Measurements from ENCODE around the gene ZRANB1. TPM values are rescaled to one million over a fixed set of nuclear protein-coding genes. Genes with fewer than 3 reads are reported as not detected.

The ZRANB1 gene
- total and polyA plus RNA-seq, 2 donors (not counting 1 experiment from before 2014, with no cell fraction given): 26.5 to 39.3 TPM

DNA sequence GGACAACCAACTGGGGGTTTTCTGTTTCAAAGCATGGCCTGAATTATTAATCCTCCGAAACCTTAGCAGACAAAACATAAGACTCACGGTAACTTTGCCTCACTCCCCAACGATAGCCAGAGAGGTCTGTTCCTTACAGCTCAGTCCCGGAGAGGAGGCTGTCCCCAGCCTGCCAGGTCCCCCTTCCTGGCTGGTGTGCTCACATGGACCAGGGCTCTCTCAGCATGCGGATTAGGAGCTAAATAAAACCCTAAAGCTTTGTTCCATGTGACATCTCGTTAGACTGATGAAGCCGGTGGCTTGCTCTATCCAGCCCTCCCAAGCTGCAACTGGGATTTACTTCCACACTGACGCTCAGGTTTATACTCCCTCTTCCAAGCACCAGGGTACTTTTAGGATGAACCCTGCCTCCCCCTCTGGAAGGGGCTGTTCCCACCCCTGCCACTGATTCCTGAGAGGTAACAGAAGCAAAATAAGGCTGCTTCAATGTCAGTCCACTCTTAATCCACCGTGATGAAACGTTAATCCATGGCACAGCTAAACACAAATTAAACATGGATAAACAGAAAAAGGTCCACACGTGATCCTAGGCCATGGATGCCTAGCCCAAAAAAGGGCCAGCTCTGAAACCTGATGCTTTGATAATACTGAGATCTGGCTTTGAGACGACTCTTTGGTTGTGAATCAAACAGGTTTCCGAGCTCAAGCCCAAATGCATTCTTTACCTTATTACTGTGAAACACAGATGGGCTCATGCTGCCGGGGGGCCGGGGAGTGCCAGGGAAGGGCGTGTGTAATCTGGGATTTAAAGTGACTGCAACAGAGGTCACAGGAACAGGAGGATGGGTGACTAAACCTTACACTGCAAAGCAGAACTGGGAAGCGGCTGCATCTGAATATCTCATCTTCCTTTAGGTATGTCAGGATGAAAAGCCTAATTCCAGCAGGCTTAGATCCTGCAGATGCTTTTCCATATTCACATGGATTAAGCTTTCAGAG lies 86.2 kb downstream of the ZRANB1 start:
- Histone ChIP-seq H4K20me1 (ENCODE audit: control insufficient read depth, extremely low read depth, insufficient read depth, low read length) (peaks cover 2% of the 10 kb centered on the region), H2AFZ (ENCODE audit: low read length) (no peak overlapping the region), H3K79me2 (ENCODE audit: control insufficient read depth, insufficient read depth, low read length) (peaks cover 54% of the 10 kb centered on the region), H3K27me3 (ENCODE audit: control insufficient read depth, insufficient read depth, low read length) (no peaks in the 10 kb centered on the region), H3K4me3 (replicated peaks in 1 of 4; ENCODE audit: control extremely low read depth in 1 of 4, insufficient read depth in 1 of 4, low read depth in 3 of 4, low read length in 4 of 4) (no peak overlapping the region), H3K9ac (ENCODE audit: insufficient read depth, low read length) (no peak overlapping the region), H3K9me3 (ENCODE audit: control insufficient read depth, insufficient read depth, low read depth, low read length) (no peaks in the 10 kb centered on the region), H3K27ac (ENCODE audit: insufficient read depth, low read length) (no peak overlapping the region), H3K4me1 (ENCODE audit: control insufficient read depth, extremely low read depth, insufficient read depth, low read length) (peaks cover 18% of the 10 kb centered on the region), H3K4me2 (ENCODE audit: extremely low read depth, insufficient read depth, low read length) (no peak overlapping the region), H3K36me3 (ENCODE audit: control insufficient read depth, insufficient read depth, low read length) (peaks cover 7% of the 10 kb centered on the region)
- TF ChIP-seq, protein P1, sequence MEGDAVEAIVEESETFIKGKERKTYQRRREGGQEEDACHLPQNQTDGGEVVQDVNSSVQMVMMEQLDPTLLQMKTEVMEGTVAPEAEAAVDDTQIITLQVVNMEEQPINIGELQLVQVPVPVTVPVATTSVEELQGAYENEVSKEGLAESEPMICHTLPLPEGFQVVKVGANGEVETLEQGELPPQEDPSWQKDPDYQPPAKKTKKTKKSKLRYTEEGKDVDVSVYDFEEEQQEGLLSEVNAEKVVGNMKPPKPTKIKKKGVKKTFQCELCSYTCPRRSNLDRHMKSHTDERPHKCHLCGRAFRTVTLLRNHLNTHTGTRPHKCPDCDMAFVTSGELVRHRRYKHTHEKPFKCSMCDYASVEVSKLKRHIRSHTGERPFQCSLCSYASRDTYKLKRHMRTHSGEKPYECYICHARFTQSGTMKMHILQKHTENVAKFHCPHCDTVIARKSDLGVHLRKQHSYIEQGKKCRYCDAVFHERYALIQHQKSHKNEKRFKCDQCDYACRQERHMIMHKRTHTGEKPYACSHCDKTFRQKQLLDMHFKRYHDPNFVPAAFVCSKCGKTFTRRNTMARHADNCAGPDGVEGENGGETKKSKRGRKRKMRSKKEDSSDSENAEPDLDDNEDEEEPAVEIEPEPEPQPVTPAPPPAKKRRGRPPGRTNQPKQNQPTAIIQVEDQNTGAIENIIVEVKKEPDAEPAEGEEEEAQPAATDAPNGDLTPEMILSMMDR (conservative IDR thresholded peaks at IDR 0.05 in 1 of 2, IDR thresholded peaks at IDR 0.05 in 1 of 2; ENCODE audit: low read depth in 1 of 2, low read length in 2 of 2): no peak
- no peak for TF ChIP-seq EZH2 (IDR thresholded peaks at IDR 0.05; ENCODE audit: low read length, missing control alignments)
- peak in 1 of 2 donors; percentile 56 for DNase-seq (ENCODE audit: low read depth in 2 of 2)

DNA sequence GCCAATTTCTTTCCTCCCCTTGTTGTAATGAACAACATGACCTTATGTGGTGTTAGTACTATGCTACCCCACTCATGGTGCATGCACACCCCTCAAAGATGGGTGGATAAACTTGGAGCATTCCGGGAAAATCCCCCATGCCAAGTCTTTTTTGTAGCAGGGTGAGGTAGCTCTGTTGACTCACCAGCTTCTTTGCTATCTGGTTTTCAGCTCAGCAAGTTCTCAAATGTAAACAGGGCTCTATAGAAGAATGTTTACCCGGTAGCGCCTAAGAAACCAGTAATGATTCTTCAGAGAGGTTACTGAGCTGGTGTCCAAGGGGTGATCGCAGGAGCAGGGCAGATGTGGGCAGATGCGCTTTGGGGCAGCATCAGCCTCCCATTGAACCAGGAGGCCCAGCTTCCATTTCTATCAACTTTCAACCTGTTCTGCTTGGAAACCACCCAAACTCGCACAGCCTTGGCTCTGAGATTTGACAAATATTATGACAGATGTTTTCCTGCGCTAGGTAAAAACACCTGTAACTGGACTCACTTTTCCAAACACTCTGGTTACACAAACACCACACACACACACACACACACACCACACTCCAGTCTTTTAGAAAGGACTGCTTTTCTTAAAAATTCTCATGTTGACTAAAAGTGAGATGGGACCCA lies 87.8 kb downstream of the ZRANB1 start:
- Histone ChIP-seq H3K79me2 (ENCODE audit: control insufficient read depth, insufficient read depth, low read length) (peaks cover 60% of the 10 kb centered on the region), H3K9ac (ENCODE audit: insufficient read depth, low read length) (no peak overlapping the region), H3K4me1 (ENCODE audit: control insufficient read depth, extremely low read depth, insufficient read depth, low read length) (peaks cover 15% of the 10 kb centered on the region), H3K27me3 (ENCODE audit: control insufficient read depth, insufficient read depth, low read length) (no peaks in the 10 kb centered on the region), H3K9me3 (ENCODE audit: control insufficient read depth, insufficient read depth, low read depth, low read length) (no peaks in the 10 kb centered on the region), H3K4me3 (replicated peaks in 1 of 4; ENCODE audit: control extremely low read depth in 1 of 4, insufficient read depth in 1 of 4, low read depth in 3 of 4, low read length in 4 of 4) (no peak overlapping the region), H3K4me2 (ENCODE audit: extremely low read depth, insufficient read depth, low read length) (no peak overlapping the region), H3K27ac (ENCODE audit: insufficient read depth, low read length) (peak overlapping the region; percentile 24), H3K36me3 (ENCODE audit: control insufficient read depth, insufficient read depth, low read length) (peaks cover 7% of the 10 kb centered on the region), H4K20me1 (ENCODE audit: control insufficient read depth, extremely low read depth, insufficient read depth, low read length) (peaks cover 2% of the 10 kb centered on the region), H2AFZ (ENCODE audit: low read length) (no peak overlapping the region)
- TF ChIP-seq EZH2 (IDR thresholded peaks at IDR 0.05; ENCODE audit: low read length, missing control alignments): no peak
- peak; percentile 50 to 76 for DNase-seq (ENCODE audit: low read depth in 2 of 2)

DNA sequence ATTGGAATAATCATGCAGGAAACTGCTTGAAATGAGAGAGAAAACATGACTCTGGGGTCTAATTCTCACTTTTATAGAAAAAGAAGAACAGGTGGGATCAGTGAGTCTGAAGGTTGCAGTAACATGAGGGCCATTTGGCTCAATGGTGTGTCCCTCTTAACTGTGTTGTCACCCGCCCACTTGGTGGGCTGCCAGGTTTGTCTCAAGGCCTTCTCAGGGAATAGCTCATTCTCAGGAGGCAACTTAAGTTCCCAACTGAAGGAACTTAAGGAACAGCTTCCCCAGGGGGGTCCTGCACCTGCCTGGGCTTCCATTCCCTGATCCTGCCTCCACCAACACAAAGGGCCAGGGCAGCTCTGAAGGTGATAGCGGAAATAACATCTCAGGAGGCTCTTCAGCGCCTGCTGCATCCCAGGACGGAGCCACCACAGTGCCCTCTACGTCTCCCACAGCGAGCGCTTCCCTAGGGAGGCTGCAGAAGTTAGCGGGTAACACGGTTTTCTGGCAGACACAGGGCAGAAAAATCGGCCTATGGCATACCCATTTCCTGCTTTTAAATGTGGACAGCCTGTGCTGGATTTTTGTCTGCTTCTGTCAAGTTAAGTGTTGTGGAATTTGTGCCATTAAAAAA lies 88.8 kb downstream of the ZRANB1 start:
- no peaks in the 10 kb centered on the region for H3K9me3 ChIP-seq (ENCODE audit: control insufficient read depth, insufficient read depth, low read depth, low read length)
- TF ChIP-seq, protein P1 (conservative IDR thresholded peaks at IDR 0.05 in 1 of 2, IDR thresholded peaks at IDR 0.05 in 1 of 2; ENCODE audit: low read depth in 1 of 2, low read length in 2 of 2): no peak
- no peak for TF ChIP-seq EZH2 (IDR thresholded peaks at IDR 0.05; ENCODE audit: low read length, missing control alignments)
- H3K27ac ChIP-seq (ENCODE audit: insufficient read depth, low read length): no peak overlapping the region
- peaks cover 59% of the 10 kb centered on the region for H3K79me2 ChIP-seq (ENCODE audit: control insufficient read depth, insufficient read depth, low read length)
- H4K20me1 ChIP-seq (ENCODE audit: control insufficient read depth, extremely low read depth, insufficient read depth, low read length): peaks cover 2% of the 10 kb centered on the region
- H3K36me3 ChIP-seq (ENCODE audit: control insufficient read depth, insufficient read depth, low read length): peaks cover 7% of the 10 kb centered on the region
- H3K4me2 ChIP-seq (ENCODE audit: extremely low read depth, insufficient read depth, low read length): no peak overlapping the region
- no peaks in the 10 kb centered on the region for H3K27me3 ChIP-seq (ENCODE audit: control insufficient read depth, insufficient read depth, low read length)
- no peak overlapping the region for H3K9ac ChIP-seq (ENCODE audit: insufficient read depth, low read length)
- no peak overlapping the region for H3K4me3 ChIP-seq (replicated peaks in 1 of 4; ENCODE audit: control extremely low read depth in 1 of 4, insufficient read depth in 1 of 4, low read depth in 3 of 4, low read length in 4 of 4)
- DNase-seq (ENCODE audit: low read depth in 2 of 2): no peak
- no peak overlapping the region for H2AFZ ChIP-seq (ENCODE audit: low read length)
- peaks cover 21% of the 10 kb centered on the region for H3K4me1 ChIP-seq (ENCODE audit: control insufficient read depth, extremely low read depth, insufficient read depth, low read length)

Measured in fibroblast of lung (primary cell).